GM21390 (cell line): ENCODE data around the gene CUEDC1.

ENCODE experiments used
- ATAC-seq: cut with Tn5 transposase; IDR thresholded peaks from one replicate; pipeline ENCODE4 v1.9.1; 2021; ENCODE audit not compliant: unreplicated experiment

Gene CUEDC1, protein sequence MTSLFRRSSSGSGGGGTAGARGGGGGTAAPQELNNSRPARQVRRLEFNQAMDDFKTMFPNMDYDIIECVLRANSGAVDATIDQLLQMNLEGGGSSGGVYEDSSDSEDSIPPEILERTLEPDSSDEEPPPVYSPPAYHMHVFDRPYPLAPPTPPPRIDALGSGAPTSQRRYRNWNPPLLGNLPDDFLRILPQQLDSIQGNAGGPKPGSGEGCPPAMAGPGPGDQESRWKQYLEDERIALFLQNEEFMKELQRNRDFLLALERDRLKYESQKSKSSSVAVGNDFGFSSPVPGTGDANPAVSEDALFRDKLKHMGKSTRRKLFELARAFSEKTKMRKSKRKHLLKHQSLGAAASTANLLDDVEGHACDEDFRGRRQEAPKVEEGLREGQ

DNA sequence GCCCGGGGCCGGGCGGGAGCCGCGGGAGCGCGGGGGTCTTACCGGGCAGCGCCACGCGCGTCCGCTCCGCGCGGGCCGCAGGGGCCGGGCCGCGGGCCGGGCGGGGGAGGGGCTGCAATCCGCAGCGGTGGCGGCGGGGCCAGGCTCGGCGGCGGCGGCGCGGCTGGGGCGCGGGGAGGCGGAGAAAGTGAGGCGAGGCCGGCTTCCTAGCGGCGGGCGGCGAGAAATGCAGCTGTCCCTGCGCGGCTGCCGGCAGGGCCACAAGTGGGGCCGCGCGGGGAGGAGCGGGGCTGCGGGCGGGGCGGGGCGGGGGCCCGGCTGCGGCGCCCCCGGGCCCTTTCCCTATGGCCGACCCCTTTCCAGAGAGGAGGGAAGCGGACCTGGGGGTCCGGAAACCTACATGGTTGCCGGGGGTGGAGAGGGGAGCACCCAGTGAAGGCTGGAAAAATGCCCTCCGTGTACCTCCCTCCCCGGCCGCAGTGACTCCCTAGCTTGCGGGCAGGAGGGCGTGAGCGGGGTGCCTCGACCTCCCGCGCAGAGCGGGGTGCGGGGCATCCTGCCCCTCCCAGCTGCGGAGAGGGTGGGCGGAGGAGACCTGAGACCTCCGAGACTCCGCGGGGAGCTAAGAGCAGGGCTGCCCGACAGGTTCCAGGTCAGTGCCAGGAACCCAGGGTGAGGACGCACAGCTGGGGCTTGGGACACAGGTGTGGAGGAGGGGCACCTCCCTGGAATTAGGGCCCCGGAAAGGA lies at the start of gene CUEDC1:
TSS of gene CUEDC1 (minus strand) at position 230 of the 749 bp plus-strand sequence. CDS start 69,848 bp downstream, outside the sequence.
- ATAC-seq, result peak; percentile 46

DNA sequence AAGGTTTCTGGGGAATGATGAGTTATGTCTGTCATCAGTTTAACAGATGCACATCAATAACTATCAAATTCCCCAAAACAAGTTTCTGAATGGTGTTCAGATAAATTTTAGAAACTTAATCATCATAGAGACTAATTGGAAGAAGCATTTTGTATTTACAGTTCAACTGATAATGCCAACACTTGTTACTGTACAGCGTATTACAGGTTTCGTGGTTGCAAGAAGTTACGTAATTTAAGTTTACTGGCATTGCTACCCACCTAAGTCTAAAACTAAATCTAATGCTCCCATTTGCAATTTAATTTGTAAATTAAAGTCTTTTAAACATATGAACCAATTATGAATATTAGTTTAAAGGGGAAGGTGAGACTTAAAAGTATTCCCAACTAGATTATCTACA lies 48.8 kb upstream of the CUEDC1 start:
- no peak for ATAC-seq

GRCh38 chr17:58002973-58003372 lies 47.8 kb upstream of the CUEDC1 start:
- no peak for ATAC-seq

DNA sequence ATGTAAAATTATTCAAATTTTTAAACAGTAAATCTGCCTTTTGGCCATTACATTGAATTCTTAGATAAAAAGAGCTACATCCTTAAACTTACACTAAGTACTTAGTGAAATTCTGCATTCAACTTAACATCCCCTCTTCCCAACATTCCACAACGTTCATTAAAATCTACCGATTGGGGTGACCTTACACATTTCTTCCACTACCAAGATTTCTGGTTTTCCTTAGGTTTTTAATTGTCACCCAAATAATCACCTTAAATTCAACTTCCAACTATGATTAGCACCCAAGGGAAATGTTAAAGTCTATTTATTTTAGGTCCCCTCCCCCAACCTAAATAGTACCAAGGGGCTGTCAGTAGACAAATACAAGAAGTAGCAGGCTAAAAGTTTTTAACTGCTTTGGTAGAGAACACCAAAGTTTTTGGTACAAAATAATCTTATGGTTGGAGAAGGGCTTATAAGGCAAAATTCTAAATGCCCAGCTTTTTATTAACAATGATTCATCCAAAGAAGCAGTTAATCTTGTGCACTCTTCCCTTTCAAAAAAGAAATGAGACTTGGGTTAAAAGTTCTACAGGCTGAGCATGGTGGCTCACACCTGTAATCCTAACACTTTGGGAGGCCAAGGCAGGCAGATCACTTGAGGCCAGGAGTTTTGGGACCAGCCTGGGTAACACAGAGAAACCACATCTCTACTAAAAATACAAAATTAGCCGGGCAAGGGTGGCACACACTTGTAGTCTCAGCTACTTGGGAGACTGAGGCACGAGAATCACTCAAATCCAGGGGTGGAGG lies 47.1 kb upstream of the CUEDC1 start:
- ATAC-seq, result no peak

DNA sequence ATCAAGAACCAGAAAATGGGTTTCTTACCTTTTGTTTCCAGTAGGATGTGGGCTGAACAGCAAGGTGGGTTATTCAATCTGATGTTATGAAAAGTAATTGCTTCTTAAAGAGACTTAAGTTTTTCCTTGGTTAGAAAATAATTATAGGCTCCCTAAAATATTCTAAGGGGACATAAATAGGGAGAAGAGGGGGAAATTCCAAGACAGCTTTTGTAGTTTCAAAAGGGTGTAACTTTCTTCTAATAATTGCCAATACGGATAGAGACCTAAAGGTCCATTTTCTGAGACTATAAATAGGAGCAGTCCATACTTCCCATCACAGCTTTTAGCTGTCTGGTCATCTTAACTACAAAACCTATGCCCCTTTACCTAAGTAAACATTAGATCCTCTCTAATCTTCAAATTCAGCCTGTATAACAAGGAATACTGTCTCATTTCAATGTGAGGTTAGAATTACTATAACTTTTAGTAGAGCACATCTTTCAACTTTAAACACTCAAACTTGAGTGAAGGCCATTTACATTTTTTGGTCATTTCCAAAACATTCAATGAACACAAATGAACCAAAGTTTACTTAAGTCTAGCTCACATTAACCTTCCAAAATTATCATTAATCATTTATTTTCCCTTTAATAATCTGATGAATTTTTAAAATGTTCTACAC lies 46.4 kb upstream of the CUEDC1 start:
- no peak for ATAC-seq

GRCh38 chr17:57999496-58000017 lies 44.3 kb upstream of the CUEDC1 start:
- ATAC-seq, result no peak

DNA sequence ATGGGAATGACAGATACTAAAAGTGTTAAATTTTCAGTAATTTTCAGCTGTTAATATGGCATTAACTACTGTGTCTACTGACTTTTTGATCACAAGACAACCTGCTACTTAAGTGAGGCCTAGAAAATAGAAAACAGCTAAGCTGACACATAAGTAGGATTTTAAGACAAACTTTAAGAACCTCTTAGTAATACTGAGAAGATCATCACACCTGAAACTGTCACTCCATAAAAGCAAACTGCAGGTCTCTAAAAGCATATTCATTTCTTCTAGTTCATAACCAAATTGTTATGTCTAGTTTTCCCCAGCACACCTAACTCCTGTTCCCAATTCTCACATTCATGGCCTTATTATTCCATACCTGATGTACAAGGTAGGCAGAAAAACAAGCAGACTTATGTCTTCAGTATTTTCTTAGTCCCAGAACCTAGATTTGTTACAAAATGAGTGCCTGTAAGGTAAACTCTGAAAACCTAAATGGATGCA lies 43.8 kb upstream of the CUEDC1 start:
- no peak for ATAC-seq

GRCh38 chr17:57997085-57997809 lies 42.0 kb upstream of the CUEDC1 start:
- no peak for ATAC-seq

GRCh38 chr17:57995076-57995956 lies 40.1 kb upstream of the CUEDC1 start:
- ATAC-seq, result no peak

GRCh38 chr17:57994436-57994835 lies 39.2 kb upstream of the CUEDC1 start:
- ATAC-seq, result no peak

- ATAC-seq, result no peak
Observed at GRCh38 chr17:57993471-57994365, 38.5 kb upstream of the CUEDC1 start.

DNA sequence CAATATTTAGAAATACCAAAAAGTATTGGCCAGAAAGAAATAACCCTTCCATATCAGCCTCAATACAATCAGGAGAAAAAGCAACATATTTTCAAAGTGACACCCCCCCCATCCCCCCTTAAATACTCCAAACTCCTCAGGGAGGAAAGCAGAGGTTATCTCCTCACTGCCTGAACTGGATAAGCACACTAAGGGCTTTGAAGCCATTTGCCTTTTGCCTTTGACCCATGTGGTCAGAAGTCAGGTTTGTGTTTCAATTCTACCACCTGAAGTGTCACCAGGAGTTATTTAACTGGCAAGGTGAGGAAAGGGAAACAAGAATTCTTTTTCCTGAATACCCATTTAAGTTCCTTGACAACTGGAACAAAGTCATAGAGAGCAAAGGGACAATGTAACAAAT lies 36.3 kb upstream of the CUEDC1 start:
- ATAC-seq, result no peak

GRCh38 chr17:57990037-57990436 lies 34.8 kb upstream of the CUEDC1 start:
- no peak for ATAC-seq

- ATAC-seq, result peak; percentile 75
Observed at GRCh38 chr17:57988301-57989250, 33.4 kb upstream of the CUEDC1 start.

DNA sequence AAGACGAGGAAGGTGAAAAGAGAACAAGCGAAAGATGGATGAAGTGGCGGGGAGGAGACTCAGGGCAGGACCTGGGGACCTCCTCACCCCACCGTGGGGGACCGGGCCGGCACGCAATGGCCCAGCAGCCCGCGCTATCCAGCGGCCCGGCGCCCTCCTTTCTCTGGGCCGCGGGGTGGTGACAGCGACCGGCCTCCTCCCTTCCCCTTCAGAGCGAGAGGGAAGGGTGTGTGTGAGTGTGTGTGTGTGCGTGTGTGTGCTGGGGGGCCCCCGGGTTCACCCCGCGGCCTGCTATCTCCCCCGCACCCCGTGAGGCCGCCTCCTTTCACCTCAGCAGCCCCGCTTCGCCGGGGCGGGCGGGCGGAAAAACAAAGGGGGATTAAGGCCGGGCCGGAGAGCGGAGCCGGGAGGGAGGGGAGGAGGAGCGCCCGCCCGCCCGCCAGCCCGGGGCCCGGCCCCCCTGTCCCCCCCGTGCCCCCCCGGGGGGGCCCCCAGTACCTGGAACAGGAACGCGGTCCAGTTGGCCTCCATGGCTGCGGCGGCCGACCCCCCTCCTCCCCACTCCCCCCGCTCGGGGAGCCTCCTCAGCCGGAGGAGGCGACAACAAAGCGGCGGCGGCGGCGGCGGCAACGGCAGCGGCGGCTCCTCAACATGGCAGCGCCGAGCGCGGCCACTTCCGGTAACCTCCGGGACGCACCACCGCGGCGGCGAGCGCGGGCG lies 32.5 kb upstream of the CUEDC1 start, which contains the start of gene VEZF1:
TSS of gene VEZF1 (minus strand) at position 674 of the 720 bp plus-strand sequence. CDS start at position 531, 143 bp downstream.
- ATAC-seq, result peak; percentile 62
